Astrocyte of the cerebellum (primary cell): Measurements from ENCODE around the gene MRI1.

Experiments
- DNase-seq: peaks from one replicate; pipeline ENCODE4 v3.0.0-alpha.2; 2011; ENCODE audit warnings: low read depth
- H3K4me3 ChIP-seq: 2 replicates; pipeline ENCODE4 v1.5.1; 2011; ENCODE audit warnings: mild to moderate bottlenecking, low read depth, low read length, moderate library complexity
- in situ Hi-C: cut with HindIII; loops from 2 replicates; pipeline ENCODE4 v1.10.0; 2017; ENCODE audit warnings: low sequenced_read_pairs
- TF ChIP-seq, protein P1 (sequence below): IDR thresholded peaks from 2 replicates; pipeline ENCODE4 v1.5.1; 2012; ENCODE audit warnings: low read length, low read depth, moderate library complexity, mild to moderate bottlenecking; ENCODE audit errors: missing control alignments

Gene MRI1

GRCh38 chr19:13757805-13758772 lies 6.2 kb upstream of the MRI1 start:
- in situ Hi-C loops, result no loop called here
- H3K4me3 ChIP-seq, result no peak overlapping the region
- DNase-seq, result no peak
- TF ChIP-seq, protein P1, sequence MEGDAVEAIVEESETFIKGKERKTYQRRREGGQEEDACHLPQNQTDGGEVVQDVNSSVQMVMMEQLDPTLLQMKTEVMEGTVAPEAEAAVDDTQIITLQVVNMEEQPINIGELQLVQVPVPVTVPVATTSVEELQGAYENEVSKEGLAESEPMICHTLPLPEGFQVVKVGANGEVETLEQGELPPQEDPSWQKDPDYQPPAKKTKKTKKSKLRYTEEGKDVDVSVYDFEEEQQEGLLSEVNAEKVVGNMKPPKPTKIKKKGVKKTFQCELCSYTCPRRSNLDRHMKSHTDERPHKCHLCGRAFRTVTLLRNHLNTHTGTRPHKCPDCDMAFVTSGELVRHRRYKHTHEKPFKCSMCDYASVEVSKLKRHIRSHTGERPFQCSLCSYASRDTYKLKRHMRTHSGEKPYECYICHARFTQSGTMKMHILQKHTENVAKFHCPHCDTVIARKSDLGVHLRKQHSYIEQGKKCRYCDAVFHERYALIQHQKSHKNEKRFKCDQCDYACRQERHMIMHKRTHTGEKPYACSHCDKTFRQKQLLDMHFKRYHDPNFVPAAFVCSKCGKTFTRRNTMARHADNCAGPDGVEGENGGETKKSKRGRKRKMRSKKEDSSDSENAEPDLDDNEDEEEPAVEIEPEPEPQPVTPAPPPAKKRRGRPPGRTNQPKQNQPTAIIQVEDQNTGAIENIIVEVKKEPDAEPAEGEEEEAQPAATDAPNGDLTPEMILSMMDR, result no peak

DNA sequence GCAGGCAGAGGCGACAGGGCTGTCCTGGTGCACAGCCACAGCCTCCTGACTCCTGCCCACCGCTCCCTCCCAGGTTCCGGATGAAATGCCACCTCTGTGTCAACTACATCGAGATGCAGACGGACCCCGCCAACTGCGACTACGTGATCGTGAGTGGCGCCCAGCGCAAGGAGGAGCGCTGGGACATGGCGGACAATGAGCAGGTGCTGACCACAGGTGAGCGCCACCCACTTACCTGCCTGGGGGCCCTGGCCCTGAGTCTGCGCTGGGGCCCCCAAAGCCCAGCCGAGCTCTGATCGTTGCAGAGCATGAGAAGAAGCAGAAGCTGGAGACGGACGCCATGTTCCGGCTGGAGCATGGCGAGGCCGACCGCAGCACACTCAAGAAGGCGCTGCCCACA lies 5.5 kb upstream of the MRI1 start:
- in situ Hi-C loops, result no loop called here
- H3K4me3 ChIP-seq, result no peak overlapping the region
- TF ChIP-seq, protein P1, result no peak
- DNase-seq, result no peak

GRCh38 chr19:13761423-13761822 lies 2.9 kb upstream of the MRI1 start:
- in situ Hi-C loops, result no loop called here
- H3K4me3 ChIP-seq, result no peak overlapping the region
- TF ChIP-seq, protein P1, result peak; percentile 11
- no peak for DNase-seq

DNA sequence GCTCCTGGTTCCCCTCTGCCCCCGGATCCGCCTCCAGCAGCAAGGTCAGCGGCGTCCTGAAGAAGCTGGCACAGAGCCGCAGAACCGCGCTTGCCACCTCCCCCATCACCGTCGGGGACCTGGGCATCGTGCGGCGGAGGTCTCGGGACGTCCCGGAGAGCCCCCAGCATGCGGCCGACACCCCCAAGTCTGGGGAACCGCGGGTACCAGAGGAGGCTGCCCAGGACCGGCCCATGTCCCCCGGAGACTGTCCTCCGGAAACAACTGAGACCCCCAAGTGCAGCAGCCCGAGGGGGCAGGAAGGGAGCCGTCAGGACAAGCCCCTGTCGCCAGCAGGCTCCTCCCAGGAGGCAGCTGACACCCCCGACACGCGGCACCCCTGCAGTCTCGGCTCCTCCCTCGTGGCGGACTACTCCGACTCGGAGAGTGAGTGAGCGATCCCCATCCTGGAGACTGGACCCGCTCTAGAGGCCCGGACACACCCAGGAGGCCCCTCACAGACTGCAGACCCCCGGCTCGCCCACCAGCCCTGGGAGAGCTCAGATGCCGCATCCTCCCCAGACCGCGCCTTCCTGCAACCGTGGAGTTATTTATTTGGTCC lies 1.6 kb upstream of the MRI1 start:
- in situ Hi-C loops, result no loop called here
- TF ChIP-seq, protein P1, result no peak

DNA sequence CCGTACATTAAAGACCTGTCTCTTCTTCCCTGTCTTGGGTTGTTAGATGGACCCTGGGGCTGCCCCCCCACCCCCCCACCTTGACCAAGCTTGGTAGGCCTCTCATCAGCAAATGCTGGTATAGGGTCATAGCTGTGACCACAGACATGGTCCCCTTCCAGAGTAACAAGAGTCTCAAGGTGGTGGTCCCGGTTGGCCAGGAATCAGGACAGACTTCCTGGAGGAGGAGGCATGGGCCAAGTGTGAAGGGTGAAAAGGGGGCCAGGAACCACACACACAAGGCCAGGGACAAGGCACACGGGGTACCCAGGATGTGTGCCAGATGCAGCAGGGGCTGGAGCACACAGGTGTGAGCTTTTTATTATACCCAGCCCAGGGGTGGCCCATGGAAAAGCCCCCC lies 1.1 kb upstream of the MRI1 start:
- no peak overlapping the region for H3K4me3 ChIP-seq
- TF ChIP-seq, protein P1, result no peak
- in situ Hi-C loops, result no loop called here
- no peak for DNase-seq

More for the DNA sequence above, 1.6 kb upstream of the MRI1 start:
- no peak for DNase-seq
- H3K4me3 ChIP-seq, result no peak overlapping the region

DNA sequence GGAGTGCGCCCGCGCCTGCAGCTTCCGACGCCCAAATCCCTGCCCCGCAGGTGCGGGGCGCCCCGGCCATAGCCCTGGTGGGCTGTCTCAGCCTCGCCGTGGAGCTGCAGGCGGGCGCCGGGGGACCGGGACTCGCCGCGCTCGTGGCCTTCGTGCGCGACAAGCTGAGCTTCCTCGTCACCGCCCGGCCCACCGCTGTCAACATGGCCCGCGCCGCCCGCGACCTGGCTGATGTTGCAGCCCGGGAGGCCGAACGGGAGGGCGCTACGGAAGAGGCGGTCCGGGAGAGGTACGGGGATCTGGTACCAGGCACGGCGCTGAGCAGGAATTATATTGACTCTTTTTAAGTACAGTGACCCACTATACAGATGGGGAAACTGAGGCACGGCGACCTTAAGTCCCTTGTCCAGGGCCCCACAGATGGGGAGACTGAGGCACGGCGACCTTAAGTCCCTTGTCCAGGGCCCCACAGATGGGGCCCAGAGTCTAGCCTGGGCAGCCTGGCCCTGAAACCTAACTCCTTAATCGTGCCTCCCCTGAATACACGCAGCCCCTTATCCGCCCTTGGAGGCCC lies 586 bp downstream of the MRI1 start:
- DNase-seq, result no peak
- H3K4me3 ChIP-seq, result peak overlapping the region; percentile 66
- TF ChIP-seq, protein P1, result no peak
- in situ Hi-C loops, result no loop called here
